ENCODE results near the gene ATXN3L. TPM values are rescaled to one million over a fixed set of nuclear protein-coding genes. Genes with fewer than 3 reads are reported as not detected.

ATXN3L gene
- total and polyA plus RNA-seq, 10 of the 15 experiments (the other 5 are each of a cell fraction or from before 2014, with no cell fraction given), result not detected

DNA sequence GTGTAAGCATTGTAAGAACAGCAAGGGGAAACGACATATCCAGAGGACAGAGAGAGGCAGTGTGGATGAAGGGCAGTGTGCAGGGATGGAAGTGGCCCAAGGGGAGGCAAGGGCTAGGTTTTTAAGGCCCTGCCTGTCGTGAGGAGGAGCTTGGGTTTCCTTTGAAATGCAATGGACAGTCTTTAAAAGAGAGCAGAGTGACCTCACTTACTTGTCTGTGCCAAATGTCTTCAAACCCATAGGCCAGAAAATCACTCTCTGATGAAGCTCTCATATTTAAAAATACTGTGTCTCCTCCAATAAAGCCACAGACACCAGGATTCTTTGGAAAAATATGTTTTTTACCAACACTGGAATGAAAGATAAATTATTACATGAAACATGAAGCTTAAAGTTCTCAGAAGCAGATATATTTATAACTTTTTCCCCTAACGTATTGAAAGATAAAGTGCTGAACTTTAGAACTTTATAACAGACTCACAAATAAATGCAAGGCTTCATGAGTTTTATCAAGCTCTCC is 19.2 kb upstream of the ATXN3L start:
- no TSS peak for BruUV-seq (replicated peaks)
- in situ Hi-C loops (cut with MboI), result no loop called here
- TF ChIP-seq SMAD1 (IDR thresholded peaks at IDR 0.05; ENCODE audit: low read depth, partially characterized antibody), result no peak
- ChIA-PET POLR2A (interaction anchor here (1.2 kb wide), 1 partner anchor 110 kb away, joined by 3 read pairs; no protein-coding TSS in a partner anchor), RAD21 (ENCODE audit: unreplicated experiment) (interaction anchor here (0.7 to 2.3 kb wide), 3 partner anchors 78 to 149 kb away, joined by 3 to 8 read pairs (median 5); no protein-coding TSS in a partner anchor), SMC1A (ENCODE audit: uncharacterized antibody, unreplicated experiment) (interaction anchor here (0.6 to 3.3 kb wide), 10 partner anchors 10 to 248 kb away, joined by 3 to 8 read pairs (median 3); no protein-coding TSS in a partner anchor), CTCF (interaction anchor here (0.7 to 3.3 kb wide), 5 partner anchors 9 to 393 kb away, joined by 3 to 11 read pairs (median 3); no protein-coding TSS in a partner anchor)
- Histone ChIP-seq H3K9me3 (replicated peaks; ENCODE audit: control insufficient read depth, insufficient read depth, low read length) (no peaks in the 10 kb centered on the region), H3K4me1 (ENCODE audit: control insufficient read depth, insufficient read depth, low read length) (no peaks in the 10 kb centered on the region), H4K20me1 (ENCODE audit: control insufficient read depth, insufficient read depth) (no peaks in the 10 kb centered on the region), H3K4me2 (ENCODE audit: control insufficient read depth, insufficient read depth) (no peak overlapping the region), H3K79me2 (ENCODE audit: control insufficient read depth, insufficient read depth, low read length) (no peaks in the 10 kb centered on the region), H3K4me3 (no peak overlapping the region), H3K36me3 (ENCODE audit: control insufficient read depth in 2 of 2, insufficient read depth in 2 of 2, low read length in 1 of 2) (no peaks in the 10 kb centered on the region), H3K27ac (ENCODE audit: control insufficient read depth, insufficient read depth) (no peak overlapping the region), H3K9ac (ENCODE audit: control insufficient read depth, insufficient read depth, low read length) (no peak overlapping the region), H2AFZ (ENCODE audit: control insufficient read depth, low read depth, low read length) (no peak overlapping the region), H3K27me3 (replicated peaks in 1 of 2; ENCODE audit: control insufficient read depth in 2 of 2, insufficient read depth in 2 of 2, low read length in 1 of 2) (no peaks in the 10 kb centered on the region)
- 36% methylated on average over 3 of the region's 3 CpGs for WGBS (ENCODE audit: insufficient coverage, insufficient replicate concordance, low lambda C conversion rate, missing lambda C conversion rate)
- FAIRE-seq (no peak), DNase-seq (ENCODE audit: low read depth, low spot score) (no peak), ATAC-seq (no peak)
- intact Hi-C loops (cut with micrococcal nuclease; ENCODE audit: unreplicated experiment), result no loop called here

DNA sequence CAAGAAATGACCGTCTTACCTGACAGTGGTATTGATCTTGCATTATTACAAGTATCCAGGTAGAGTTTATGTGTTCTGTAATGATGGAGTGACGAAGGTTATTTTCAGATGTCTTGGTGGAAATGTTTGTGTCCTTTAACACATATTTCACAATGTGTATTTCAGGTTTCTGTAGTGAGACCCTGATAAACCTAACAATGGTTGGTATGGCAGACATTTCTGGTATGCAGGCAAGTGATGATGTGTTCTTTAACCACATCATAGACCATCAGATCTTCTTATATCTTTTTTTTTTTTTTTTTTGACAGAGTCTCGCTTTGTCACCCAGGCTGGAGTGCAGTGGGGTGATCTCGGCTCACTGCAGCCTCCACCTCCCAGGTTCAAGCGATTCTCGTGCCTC is 14.6 kb upstream of the ATXN3L start:
- DNase-seq (ENCODE audit: low read depth, low spot score), result no peak
- Histone ChIP-seq H3K36me3 (ENCODE audit: control insufficient read depth in 2 of 2, insufficient read depth in 2 of 2, low read length in 1 of 2) (no peaks in the 10 kb centered on the region), H3K9ac (ENCODE audit: control insufficient read depth, insufficient read depth, low read length) (no peak overlapping the region), H3K4me3 (no peak overlapping the region), H3K79me2 (ENCODE audit: control insufficient read depth, insufficient read depth, low read length) (no peaks in the 10 kb centered on the region), H3K27me3 (replicated peaks in 1 of 2; ENCODE audit: control insufficient read depth in 2 of 2, insufficient read depth in 2 of 2, low read length in 1 of 2) (no peaks in the 10 kb centered on the region), H2AFZ (ENCODE audit: control insufficient read depth, low read depth, low read length) (no peak overlapping the region), H3K9me3 (replicated peaks; ENCODE audit: control insufficient read depth, insufficient read depth, low read length) (no peaks in the 10 kb centered on the region), H3K4me1 (ENCODE audit: control insufficient read depth, insufficient read depth, low read length) (no peaks in the 10 kb centered on the region), H3K27ac (ENCODE audit: control insufficient read depth, insufficient read depth) (no peak overlapping the region), H4K20me1 (ENCODE audit: control insufficient read depth, insufficient read depth) (no peaks in the 10 kb centered on the region), H3K4me2 (ENCODE audit: control insufficient read depth, insufficient read depth) (no peak overlapping the region)
- ChIA-PET POLR2A (no interaction called here), RAD21 (ENCODE audit: unreplicated experiment) (no interaction called here), SMC1A (ENCODE audit: uncharacterized antibody, unreplicated experiment) (interaction anchor here (0.9 to 1.3 kb wide), 4 partner anchors 8 to 80 kb away, joined by 3 read pairs; no protein-coding TSS in a partner anchor), CTCF (interaction anchor here (0.6 to 0.7 kb wide), 2 partner anchors 35 to 153 kb away, joined by 3 to 4 read pairs; no protein-coding TSS in a partner anchor)
- TF ChIP-seq, protein P1, sequence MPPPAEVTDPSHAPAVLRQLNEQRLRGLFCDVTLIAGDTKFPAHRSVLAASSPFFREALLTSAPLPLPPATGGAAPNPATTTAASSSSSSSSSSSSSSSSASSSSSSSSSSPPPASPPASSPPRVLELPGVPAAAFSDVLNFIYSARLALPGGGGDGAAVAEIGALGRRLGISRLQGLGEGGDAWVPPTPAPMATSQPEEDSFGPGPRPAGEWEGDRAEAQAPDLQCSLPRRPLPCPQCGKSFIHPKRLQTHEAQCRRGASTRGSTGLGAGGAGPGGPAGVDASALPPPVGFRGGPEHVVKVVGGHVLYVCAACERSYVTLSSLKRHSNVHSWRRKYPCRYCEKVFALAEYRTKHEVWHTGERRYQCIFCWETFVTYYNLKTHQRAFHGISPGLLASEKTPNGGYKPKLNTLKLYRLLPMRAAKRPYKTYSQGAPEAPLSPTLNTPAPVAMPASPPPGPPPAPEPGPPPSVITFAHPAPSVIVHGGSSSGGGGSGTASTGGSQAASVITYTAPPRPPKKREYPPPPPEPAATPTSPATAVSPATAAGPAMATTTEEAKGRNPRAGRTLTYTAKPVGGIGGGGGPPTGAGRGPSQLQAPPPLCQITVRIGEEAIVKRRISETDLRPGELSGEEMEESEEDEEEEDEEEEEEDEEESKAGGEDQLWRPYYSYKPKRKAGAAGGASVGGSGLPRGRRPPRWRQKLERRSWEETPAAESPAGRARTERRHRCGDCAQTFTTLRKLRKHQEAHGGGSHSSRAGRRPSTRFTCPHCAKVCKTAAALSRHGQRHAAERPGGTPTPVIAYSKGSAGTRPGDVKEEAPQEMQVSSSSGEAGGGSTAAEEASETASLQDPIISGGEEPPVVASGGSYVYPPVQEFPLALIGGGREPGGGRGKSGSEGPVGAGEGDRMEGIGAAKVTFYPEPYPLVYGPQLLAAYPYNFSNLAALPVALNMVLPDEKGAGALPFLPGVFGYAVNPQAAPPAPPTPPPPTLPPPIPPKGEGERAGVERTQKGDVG (CRISPR knock-in tag; IDR thresholded peaks at IDR 0.05), result no peak
- intact Hi-C loops (cut with micrococcal nuclease; ENCODE audit: unreplicated experiment) (no loop called here), in situ Hi-C loops (cut with MboI) (no loop called here)
- WGBS (ENCODE audit: insufficient coverage, insufficient replicate concordance, low lambda C conversion rate, missing lambda C conversion rate), result 59% methylated on average over 5 of the region's 6 CpGs
- FAIRE-seq, result no peak
- no peak for ATAC-seq
- BruUV-seq (replicated peaks), result no TSS peak
